H9 (cell line): Measurements from ENCODE around the gene KRTAP9-2. TPM values are rescaled to one million over a fixed set of nuclear protein-coding genes. Genes with fewer than 3 reads are reported as not detected.

Source experiments
- DNase-seq: peaks from one replicate; pipeline ENCODE4 v3.0.0-alpha.2; 2017
- H2AFZ ChIP-seq: one replicate; pipeline ENCODE4 v1.6.1; 2013; ENCODE audit warnings: mild to moderate bottlenecking, low read length, control low read depth, moderate library complexity
- H2AK5ac ChIP-seq: 2 replicates; pipeline ENCODE4 v1.6.1; 2013; ENCODE audit warnings: low read length, control low read depth, mixed read lengths; ENCODE audit not compliant: insufficient read length
- H2BK120ac ChIP-seq: one replicate; pipeline ENCODE4 v1.6.1; 2013; ENCODE audit warnings: low read depth, mild to moderate bottlenecking, low read length, control low read depth, inconsistent platforms; ENCODE audit not compliant: poor library complexity, severe bottlenecking
- H2BK12ac ChIP-seq: 2 replicates; pipeline ENCODE4 v1.6.1; 2013; ENCODE audit warnings: low read length, control low read depth, mixed read lengths, low read depth; ENCODE audit not compliant: insufficient read length
- H2BK15ac ChIP-seq: 2 replicates; pipeline ENCODE4 v1.6.1; 2013; ENCODE audit warnings: low read depth, low read length, control low read depth
- H2BK20ac ChIP-seq: one replicate; pipeline ENCODE4 v1.6.1; 2013; ENCODE audit warnings: low read depth, mild to moderate bottlenecking, low read length, control low read depth, inconsistent platforms; ENCODE audit not compliant: poor library complexity, severe bottlenecking
- H2BK5ac ChIP-seq: 2 replicates; pipeline ENCODE4 v1.6.1; 2013; ENCODE audit warnings: low read length, control low read depth, mixed read lengths; ENCODE audit not compliant: insufficient read length
- H3K14ac ChIP-seq: 2 replicates; pipeline ENCODE4 v1.6.1; 2013; ENCODE audit warnings: low read length, control low read depth; ENCODE audit not compliant: insufficient read depth
- H3K18ac ChIP-seq: 2 replicates; pipeline ENCODE4 v1.6.1; 2013; ENCODE audit warnings: low read depth, mild to moderate bottlenecking, mixed read lengths, low read length, control low read depth; ENCODE audit not compliant: insufficient read length
- H3K23ac ChIP-seq: 2 replicates; pipeline ENCODE4 v1.6.1; 2013; ENCODE audit warnings: low read length, control low read depth, mixed read lengths, low read depth; ENCODE audit not compliant: insufficient read length
- H3K23me2 ChIP-seq: 2 replicates; pipeline ENCODE4 v1.6.1; 2013; ENCODE audit warnings: low read depth, mild to moderate bottlenecking, mixed read lengths, low read length, control low read depth; ENCODE audit not compliant: insufficient read length, poor library complexity, severe bottlenecking
- H3K27ac ChIP-seq: 2 replicates; pipeline ENCODE4 v1.5.1; 2013; ENCODE audit warnings: low read length, control low read depth, mixed read lengths, low read depth; ENCODE audit not compliant: insufficient read length
- H3K27me3 ChIP-seq: 2 replicates; pipeline ENCODE4 v1.6.1; 2013; ENCODE audit warnings: low read length, control low read depth, inconsistent platforms; ENCODE audit not compliant: insufficient read depth
- H3K4ac ChIP-seq: 2 replicates; pipeline ENCODE4 v1.6.1; 2013; ENCODE audit warnings: low read depth, mild to moderate bottlenecking, control low read depth, inconsistent platforms, low read length, moderate library complexity
- H3K4me1 ChIP-seq: 2 replicates; pipeline ENCODE4 v1.6.1; 2013; ENCODE audit warnings: low read length, control low read depth, inconsistent platforms; ENCODE audit not compliant: insufficient read depth
- H3K4me2 ChIP-seq: 2 replicates; pipeline ENCODE4 v1.6.1; 2013; ENCODE audit warnings: low read length, control low read depth, mixed read lengths; ENCODE audit not compliant: insufficient read length, insufficient read depth
- H3K56ac ChIP-seq: 2 replicates; pipeline ENCODE4 v1.6.1; 2013; ENCODE audit warnings: low read depth, mild to moderate bottlenecking, mixed read lengths, low read length, control low read depth; ENCODE audit not compliant: insufficient read length
- H3K79me1 ChIP-seq: 2 replicates; pipeline ENCODE4 v1.6.1; 2013; ENCODE audit warnings: low read depth, mild to moderate bottlenecking, moderate library complexity, low read length, control low read depth, inconsistent platforms; ENCODE audit not compliant: insufficient read depth, poor library complexity, severe bottlenecking
- H3K79me2 ChIP-seq: 2 replicates; pipeline ENCODE4 v1.6.1; 2013; ENCODE audit warnings: low read length, control low read depth, inconsistent platforms; ENCODE audit not compliant: insufficient read depth
- H3K9ac ChIP-seq: 2 replicates; pipeline ENCODE4 v1.6.1; 2013; ENCODE audit warnings: low read length, control low read depth, mixed read lengths; ENCODE audit not compliant: insufficient read length; ENCODE audit errors: extremely low read depth
- H3K9me3 ChIP-seq: one replicate; pipeline ENCODE4 v1.6.1; 2013; ENCODE audit warnings: low read depth, low read length, inconsistent platforms; ENCODE audit not compliant: control insufficient read depth
- H3T11ph ChIP-seq: one replicate; pipeline ENCODE4 v1.6.1; 2013; ENCODE audit warnings: mild to moderate bottlenecking, low read length, control low read depth, inconsistent platforms
- H4K20me1 ChIP-seq: one replicate; pipeline ENCODE4 v1.6.1; 2013; ENCODE audit not compliant: control insufficient read depth, insufficient read length, insufficient read depth
- H4K5ac ChIP-seq: 2 replicates; pipeline ENCODE4 v1.6.1; 2013; ENCODE audit warnings: low read depth, mild to moderate bottlenecking, mixed read lengths, low read length, control low read depth; ENCODE audit not compliant: insufficient read length
- H4K8ac ChIP-seq: replicated peaks from 2 replicates; pipeline ENCODE4 v1.6.1; 2013; ENCODE audit warnings: low read length, control low read depth, mixed read lengths, low read depth; ENCODE audit not compliant: insufficient read length
- H4K91ac ChIP-seq: 2 replicates; pipeline ENCODE4 v1.6.1; 2013; ENCODE audit warnings: low read depth, mild to moderate bottlenecking, moderate library complexity, mixed read lengths, low read length, control low read depth; ENCODE audit not compliant: insufficient read length
- H3K27ac Mint-ChIP-seq, 3 experiments: 2 replicates in 2 of 3; 3 replicates in 1 of 3; pipeline ENCODE4 v1.8.0; 2020 to 2021; ENCODE audit warnings: mixed read lengths in 3 of 3, mild to moderate bottlenecking in 1 of 3, moderate library complexity in 1 of 3
- H3K27me3 Mint-ChIP-seq: 2 replicates; pipeline ENCODE4 v1.8.0; 2021; ENCODE audit warnings: low read depth, mild to moderate bottlenecking, moderate library complexity, mixed read lengths
- H3K36me3 Mint-ChIP-seq, 3 experiments: 2 replicates in 2 of 3; 3 replicates in 1 of 3; pipeline ENCODE4 v1.8.0; 2020 to 2021; ENCODE audit warnings: low read depth in 3 of 3, mixed read lengths in 3 of 3; ENCODE audit not compliant: insufficient read depth in 1 of 3
- H3K4me1 Mint-ChIP-seq, 2 experiments: 2 replicates each; pipeline ENCODE4 v1.8.0; 2020; ENCODE audit warnings: mixed read lengths in 2 of 2
- H3K4me3 Mint-ChIP-seq, 2 experiments: 2 replicates in 1 of 2; 3 replicates in 1 of 2; pipeline ENCODE4 v1.8.0; 2020 to 2021; ENCODE audit warnings: mild to moderate bottlenecking in 2 of 2, mixed read lengths in 2 of 2, moderate library complexity in 1 of 2
- H3K9me3 Mint-ChIP-seq, 2 experiments: 2 replicates in 1 of 2; 3 replicates in 1 of 2; pipeline ENCODE4 v1.8.0; 2020; ENCODE audit warnings: mild to moderate bottlenecking in 2 of 2, mixed read lengths in 2 of 2, moderate library complexity in 1 of 2
- WGBS: extraction: QIAGEN DNeasy Blood & Tissue Kit; methylation state at CpG from one replicate; pipeline ENCODE4 v1.1.7; 2013; ENCODE audit warnings: missing lambda C conversion rate, low lambda C conversion rate, mixed read lengths; ENCODE audit not compliant: insufficient read length; ENCODE audit errors: extremely low coverage; 5-methylcytosine and 5-hydroxymethylcytosine counted together
- total RNA-seq: library from RNA; stranded (reverse); gene quantifications from 2 replicates; pipeline ENCODE4 v1.2.1, GENCODE V29; 2021
- TF ChIP-seq, protein P1 (sequence below): fragments of 200-600 bp; sonication (generic); conservative IDR thresholded peaks from 3 replicates; pipeline ENCODE4 v1.8.0; 2021; ENCODE audit warnings: antibody characterized with exemption, mild to moderate bottlenecking

The KRTAP9-2 gene
- total RNA-seq, 1 experiment from 2014 or later = not detected

DNA sequence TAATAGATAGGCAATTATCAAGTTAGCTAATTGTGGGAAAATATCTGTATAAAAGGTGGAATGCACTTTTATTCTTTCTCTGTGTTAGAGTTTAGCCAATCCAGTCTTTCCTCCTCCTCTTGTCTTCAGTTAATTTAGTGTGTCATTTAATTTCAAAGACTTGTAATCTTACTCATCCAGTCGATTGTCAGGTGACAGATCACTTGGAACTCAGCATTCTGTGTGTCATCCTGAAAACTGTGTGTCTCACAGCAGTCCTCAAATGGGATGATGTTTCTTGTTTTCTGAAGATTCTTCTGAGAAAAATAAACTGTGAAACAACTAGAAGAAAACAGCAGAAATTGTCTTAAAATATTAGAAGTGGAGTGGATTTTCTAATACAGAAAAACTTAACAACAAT lies 41.4 kb upstream of the KRTAP9-2 start:
- Histone ChIP-seq H2AFZ (no peak overlapping the region), H3K18ac (no peak overlapping the region), H4K5ac (no peak overlapping the region), H2BK15ac (no peak overlapping the region), H3K4ac (no peak overlapping the region), H3K79me2 (no peaks in the 10 kb centered on the region), H3K56ac (no peak overlapping the region), H3K9ac (no peak overlapping the region), H3K23me2 (no peaks in the 10 kb centered on the region), H3K9me3 (no peaks in the 10 kb centered on the region), H2BK20ac (no peak overlapping the region), H3K27ac (no peak overlapping the region), H3K14ac (no peak overlapping the region), H4K8ac (no peak overlapping the region), H2BK120ac (no peak overlapping the region), H4K20me1 (no peaks in the 10 kb centered on the region), H2AK5ac (no peak overlapping the region), H2BK12ac (no peak overlapping the region), H3K23ac (no peak overlapping the region), H3T11ph (no peak overlapping the region), H2BK5ac (no peak overlapping the region), H3K4me2 (no peak overlapping the region), H3K4me1 (no peaks in the 10 kb centered on the region), H3K79me1 (no peaks in the 10 kb centered on the region), H4K91ac (no peak overlapping the region), H3K27me3 (no peaks in the 10 kb centered on the region)
- Mint-ChIP-seq H3K9me3 (no peaks in the 10 kb centered on the region; a peak in 1 of 5 replicates), H3K4me3 (no peak overlapping the region), H3K27me3 (peaks cover 2% of the 10 kb centered on the region; the same call in 1 of the 2 replicates), H3K27ac (no peak overlapping the region; a peak in 1 of 7 replicates), H3K4me1 (peaks cover 8 to 9% of the 10 kb centered on the region in 2 experiments), H3K36me3 (no peaks in the 10 kb centered on the region)
- no peak for DNase-seq
- TF ChIP-seq, protein P1, sequence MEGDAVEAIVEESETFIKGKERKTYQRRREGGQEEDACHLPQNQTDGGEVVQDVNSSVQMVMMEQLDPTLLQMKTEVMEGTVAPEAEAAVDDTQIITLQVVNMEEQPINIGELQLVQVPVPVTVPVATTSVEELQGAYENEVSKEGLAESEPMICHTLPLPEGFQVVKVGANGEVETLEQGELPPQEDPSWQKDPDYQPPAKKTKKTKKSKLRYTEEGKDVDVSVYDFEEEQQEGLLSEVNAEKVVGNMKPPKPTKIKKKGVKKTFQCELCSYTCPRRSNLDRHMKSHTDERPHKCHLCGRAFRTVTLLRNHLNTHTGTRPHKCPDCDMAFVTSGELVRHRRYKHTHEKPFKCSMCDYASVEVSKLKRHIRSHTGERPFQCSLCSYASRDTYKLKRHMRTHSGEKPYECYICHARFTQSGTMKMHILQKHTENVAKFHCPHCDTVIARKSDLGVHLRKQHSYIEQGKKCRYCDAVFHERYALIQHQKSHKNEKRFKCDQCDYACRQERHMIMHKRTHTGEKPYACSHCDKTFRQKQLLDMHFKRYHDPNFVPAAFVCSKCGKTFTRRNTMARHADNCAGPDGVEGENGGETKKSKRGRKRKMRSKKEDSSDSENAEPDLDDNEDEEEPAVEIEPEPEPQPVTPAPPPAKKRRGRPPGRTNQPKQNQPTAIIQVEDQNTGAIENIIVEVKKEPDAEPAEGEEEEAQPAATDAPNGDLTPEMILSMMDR = no peak
- no CpG with 5 or more reads among the region's 1 CpG for WGBS
